ENCODE results near the gene TMEM170A.
"Not testable (repeated sequence)": the region's sequence is repeated elsewhere in the genome, so short reads cannot be mapped to it uniquely, and the experiment has no call there.

TMEM170A gene

DNA sequence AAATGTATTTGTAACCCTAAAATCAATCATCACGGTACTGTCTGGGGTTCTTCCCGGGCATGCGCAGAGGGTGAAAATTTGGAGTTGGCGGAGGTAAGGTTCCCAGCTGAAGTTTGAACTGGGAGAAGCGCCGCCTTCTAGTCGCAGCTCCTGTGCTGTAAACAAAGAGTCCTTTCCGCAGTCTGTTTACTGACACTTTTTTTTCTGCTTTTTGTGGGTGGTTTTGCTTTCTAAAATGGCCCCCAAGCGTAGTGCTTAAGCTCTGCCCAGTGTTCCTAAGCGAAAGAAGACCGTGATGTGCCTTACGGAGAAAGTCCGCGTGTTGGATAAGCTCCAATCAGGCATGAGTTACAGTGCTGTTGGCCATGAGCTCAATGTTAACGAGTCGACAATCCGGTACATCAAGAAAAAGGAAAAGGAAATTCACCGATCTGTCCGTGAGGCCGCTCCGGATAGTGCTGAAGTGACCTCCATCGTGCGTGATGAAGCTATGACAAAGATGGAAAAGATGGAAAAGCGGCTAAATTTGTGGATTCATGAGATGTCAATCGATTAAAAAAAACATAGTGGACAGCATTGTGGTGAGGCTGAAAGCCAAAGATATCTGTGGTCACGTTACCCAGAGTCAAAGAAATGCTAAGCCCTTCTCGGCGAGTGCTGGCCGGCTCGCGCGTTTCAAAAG is 30.6 kb downstream of the TMEM170A start:
- Histone ChIP-seq H3K27me3 (replicated peaks; ENCODE audit: control insufficient read depth, insufficient read depth, low read length) (no peaks in the 10 kb centered on the region), H3K9ac (ENCODE audit: low read length) (peak overlapping the region; percentile 88), H3K4me1 (ENCODE audit: control insufficient read depth, insufficient read depth, low read length) (peaks cover 14% of the 10 kb centered on the region), H3K4me3 (ENCODE audit: low read length) (peak overlapping the region; percentile 98), H3K9me3 (ENCODE audit: control insufficient read depth, low read length) (no peaks in the 10 kb centered on the region), H3K36me3 (ENCODE audit: control insufficient read depth, insufficient read depth, low read length, severe bottlenecking) (no peaks in the 10 kb centered on the region)
- peak; percentile 94 for DNase-seq (ENCODE audit: low read depth)

- Histone ChIP-seq H3K4me1 (ENCODE audit: control insufficient read depth, insufficient read depth, low read length) (peaks cover 14% of the 10 kb centered on the region), H3K9ac (ENCODE audit: low read length) (peak within 1 kb of the TSS; percentile 88), H3K36me3 (ENCODE audit: control insufficient read depth, insufficient read depth, low read length, severe bottlenecking) (no peaks in the 10 kb centered on the region), H3K4me3 (ENCODE audit: low read length) (peak within 1 kb of the TSS; percentile 98), H3K9me3 (ENCODE audit: control insufficient read depth, low read length) (no peaks in the 10 kb centered on the region), H3K27me3 (replicated peaks; ENCODE audit: control insufficient read depth, insufficient read depth, low read length) (no peaks in the 10 kb centered on the region)
- DNase-seq (ENCODE audit: low read depth) = peak; percentile 99
Observed at GRCh38 chr16:75432828-75433731, 31.4 kb downstream of the TMEM170A start, which contains the start of gene CFDP1. TSS of gene CFDP1 (minus strand) at chr16:75433503. CDS start at chr16:75433352, 151 bp downstream.

DNA sequence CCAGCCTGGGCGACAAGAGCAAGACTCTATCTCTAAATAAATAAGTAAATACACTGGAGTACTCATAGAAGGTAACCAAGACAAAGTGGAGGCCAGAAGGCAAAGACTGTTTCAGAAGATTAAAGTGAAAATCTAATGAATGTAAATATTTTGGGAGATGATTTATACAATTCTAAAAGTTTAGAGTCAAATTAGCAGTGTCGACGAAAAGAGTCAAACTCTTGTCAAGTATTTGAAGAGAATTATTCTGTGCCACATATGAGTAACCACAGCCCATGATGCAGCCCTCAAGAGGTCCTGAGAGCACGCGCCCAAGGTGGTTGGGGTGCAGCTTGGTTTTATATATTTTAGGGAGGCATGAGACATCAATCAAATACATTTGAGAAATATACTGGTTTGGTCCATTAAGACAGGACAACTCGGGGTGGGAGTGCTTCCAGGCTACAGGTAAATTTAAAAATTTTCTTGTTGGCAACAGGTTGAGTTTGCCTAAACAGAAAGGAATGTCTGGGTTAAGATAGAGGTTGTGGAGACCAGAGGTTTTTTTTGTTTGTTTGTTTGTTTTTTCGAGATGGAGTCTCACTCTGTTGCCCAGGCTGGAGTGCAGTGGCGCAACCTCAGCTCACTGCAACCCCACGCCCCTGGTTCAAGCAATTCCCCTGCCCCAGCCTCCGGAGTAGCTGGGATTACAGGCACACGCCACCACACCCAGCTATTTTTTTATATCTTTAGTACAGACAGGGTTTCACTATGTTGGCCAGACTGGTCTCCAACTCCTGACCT is 34.7 kb downstream of the TMEM170A start:
- H3K36me3 ChIP-seq (ENCODE audit: control insufficient read depth, insufficient read depth, low read length, severe bottlenecking) = no peaks in the 10 kb centered on the region
- no peak overlapping the region for H3K9ac ChIP-seq (ENCODE audit: low read length)
- peaks cover 22% of the 10 kb centered on the region for H3K4me1 ChIP-seq (ENCODE audit: control insufficient read depth, insufficient read depth, low read length)
- H3K27me3 ChIP-seq (replicated peaks; ENCODE audit: control insufficient read depth, insufficient read depth, low read length) = no peaks in the 10 kb centered on the region
- no peaks in the 10 kb centered on the region for H3K9me3 ChIP-seq (ENCODE audit: control insufficient read depth, low read length)
- DNase-seq (ENCODE audit: low read depth) = no peak
- no peak overlapping the region for H3K4me3 ChIP-seq (ENCODE audit: low read length)

DNA sequence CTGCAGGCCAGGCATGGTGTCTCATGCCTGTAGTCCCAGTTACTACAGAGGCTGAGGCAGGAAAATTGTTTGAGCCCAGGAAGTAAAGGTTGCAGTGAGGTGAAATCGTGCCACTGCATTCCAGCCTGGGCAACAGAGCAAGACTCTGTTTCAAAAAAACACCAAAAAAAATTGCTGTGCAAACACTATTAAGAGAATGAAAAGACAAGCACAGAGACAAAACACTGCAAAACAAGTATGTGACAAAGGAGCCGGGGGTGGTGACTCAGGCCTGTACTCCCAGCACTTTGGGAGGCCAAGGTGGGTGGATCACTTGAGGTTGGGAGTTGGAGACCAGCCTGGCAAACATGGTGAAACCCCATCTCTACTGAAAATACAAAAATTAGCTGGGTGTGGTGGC is 38.0 kb downstream of the TMEM170A start:
- not testable (repeated sequence) for DNase-seq (ENCODE audit: low read depth); H3K36me3 ChIP-seq (ENCODE audit: control insufficient read depth, insufficient read depth, low read length, severe bottlenecking); H3K9ac ChIP-seq (ENCODE audit: low read length); H3K9me3 ChIP-seq (ENCODE audit: control insufficient read depth, low read length); H3K4me3 ChIP-seq (ENCODE audit: low read length); H3K27me3 ChIP-seq (replicated peaks; ENCODE audit: control insufficient read depth, insufficient read depth, low read length)
- peaks cover 22% of the 10 kb centered on the region for H3K4me1 ChIP-seq (ENCODE audit: control insufficient read depth, insufficient read depth, low read length)

DNA sequence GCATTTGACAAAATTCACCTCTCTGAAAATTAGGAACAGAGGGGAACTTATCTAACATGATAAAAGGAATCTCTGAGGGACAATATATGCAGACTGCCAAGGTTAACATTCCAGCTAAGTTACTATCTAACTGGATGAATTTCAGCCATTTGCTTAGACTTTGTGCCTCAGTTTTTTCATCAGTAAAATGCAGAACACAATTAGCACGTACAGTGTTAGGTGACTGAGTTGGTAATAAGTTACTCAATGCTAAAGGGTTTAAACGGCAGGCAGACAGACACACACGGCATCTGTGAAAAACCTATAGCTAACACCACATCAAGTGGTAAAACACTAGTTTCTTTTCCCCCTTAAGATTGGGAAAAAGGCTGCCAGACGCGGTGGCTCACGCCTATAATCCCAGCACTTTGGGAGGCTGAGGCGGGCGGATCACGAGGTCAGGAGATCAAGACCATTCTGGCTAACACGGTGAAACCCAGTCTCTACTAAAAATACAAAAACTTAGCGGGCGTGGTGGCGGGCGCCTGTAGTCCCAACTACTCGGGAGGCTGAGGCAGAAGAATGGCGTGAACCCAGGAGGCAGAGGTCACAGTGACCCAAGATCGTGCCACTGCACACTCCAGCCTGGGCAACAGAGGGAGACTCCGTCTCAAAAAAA is 40.3 kb downstream of the TMEM170A start:
- H3K4me1 ChIP-seq (ENCODE audit: control insufficient read depth, insufficient read depth, low read length) = peaks cover 31% of the 10 kb centered on the region
- not testable (repeated sequence) for H3K36me3 ChIP-seq (ENCODE audit: control insufficient read depth, insufficient read depth, low read length, severe bottlenecking); DNase-seq (ENCODE audit: low read depth); H3K9me3 ChIP-seq (ENCODE audit: control insufficient read depth, low read length); H3K27me3 ChIP-seq (replicated peaks; ENCODE audit: control insufficient read depth, insufficient read depth, low read length)
- peak overlapping the region; percentile 30 for H3K9ac ChIP-seq (ENCODE audit: low read length)
- H3K4me3 ChIP-seq (ENCODE audit: low read length) = peak overlapping the region; percentile 64

GRCh38 chr16:75423723-75424104 is 40.8 kb downstream of the TMEM170A start:
- Histone ChIP-seq H3K36me3 (ENCODE audit: control insufficient read depth, insufficient read depth, low read length, severe bottlenecking) (no peaks in the 10 kb centered on the region), H3K4me3 (ENCODE audit: low read length) (peak overlapping the region; percentile 64), H3K9ac (ENCODE audit: low read length) (peak overlapping the region; percentile 30), H3K4me1 (ENCODE audit: control insufficient read depth, insufficient read depth, low read length) (peaks cover 31% of the 10 kb centered on the region), H3K27me3 (replicated peaks; ENCODE audit: control insufficient read depth, insufficient read depth, low read length) (no peaks in the 10 kb centered on the region), H3K9me3 (ENCODE audit: control insufficient read depth, low read length) (no peaks in the 10 kb centered on the region)
- no peak for DNase-seq (ENCODE audit: low read depth)

DNA sequence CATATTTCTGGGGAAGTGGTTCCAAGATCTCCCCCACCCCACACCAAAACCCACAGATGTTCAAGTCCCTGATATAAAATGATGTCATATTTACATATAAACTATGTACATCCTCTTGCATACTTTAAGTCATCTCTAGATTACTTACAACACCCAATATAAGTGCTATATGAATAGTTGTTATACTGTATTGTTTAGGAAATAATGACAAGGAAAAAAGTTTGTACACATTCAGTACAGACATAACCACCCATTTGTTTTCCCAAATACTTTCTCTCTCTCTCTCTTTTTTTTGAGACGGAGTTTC is 42.7 kb downstream of the TMEM170A start:
- no peaks in the 10 kb centered on the region for H3K27me3 ChIP-seq (replicated peaks; ENCODE audit: control insufficient read depth, insufficient read depth, low read length)
- peak overlapping the region; percentile 6 for H3K9ac ChIP-seq (ENCODE audit: low read length)
- no peak for DNase-seq (ENCODE audit: low read depth)
- no peaks in the 10 kb centered on the region for H3K9me3 ChIP-seq (ENCODE audit: control insufficient read depth, low read length)
- H3K4me3 ChIP-seq (ENCODE audit: low read length) = no peak overlapping the region
- H3K4me1 ChIP-seq (ENCODE audit: control insufficient read depth, insufficient read depth, low read length) = peaks cover 31% of the 10 kb centered on the region
- no peaks in the 10 kb centered on the region for H3K36me3 ChIP-seq (ENCODE audit: control insufficient read depth, insufficient read depth, low read length, severe bottlenecking)

DNA sequence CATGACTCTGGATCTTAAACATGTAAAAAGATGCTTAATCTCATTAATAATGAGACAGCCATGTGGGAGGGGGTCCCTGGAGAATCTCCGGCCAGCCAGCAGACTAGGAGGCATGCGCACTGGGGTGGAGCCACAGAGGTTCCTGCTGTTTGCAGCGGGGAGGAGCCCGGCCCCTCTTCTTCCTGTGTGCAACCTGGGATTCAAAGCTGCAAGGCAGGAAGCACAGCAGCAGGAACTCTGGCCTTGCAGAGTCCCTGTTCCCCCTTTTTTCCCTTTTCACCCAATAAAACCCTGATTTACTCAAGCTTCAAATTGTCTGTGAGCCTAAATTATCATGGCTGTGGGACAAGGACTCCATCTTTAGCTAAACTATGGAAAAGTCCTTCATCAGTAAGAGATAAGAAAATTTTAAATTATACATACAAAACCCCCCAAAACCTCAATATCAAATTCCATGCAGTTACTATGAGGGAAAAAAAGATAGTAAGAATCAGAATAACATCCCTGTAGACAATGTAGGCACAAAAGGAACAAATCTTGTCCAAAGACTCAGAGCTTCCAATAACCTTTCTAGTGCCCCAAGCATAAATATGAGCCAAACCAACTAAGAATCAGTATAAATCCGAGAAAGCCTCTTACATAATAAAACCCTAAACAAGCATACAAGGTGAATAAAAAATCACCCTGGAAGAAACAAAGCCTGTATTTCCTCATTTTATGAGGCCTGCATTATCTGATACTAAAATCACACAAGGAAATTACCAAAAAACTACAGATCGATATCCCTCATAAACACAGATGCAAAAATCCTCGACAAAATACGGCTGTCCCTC is 43.3 kb downstream of the TMEM170A start:
- Histone ChIP-seq H3K9me3 (ENCODE audit: control insufficient read depth, low read length) (no peaks in the 10 kb centered on the region), H3K27me3 (replicated peaks; ENCODE audit: control insufficient read depth, insufficient read depth, low read length) (no peaks in the 10 kb centered on the region), H3K9ac (ENCODE audit: low read length) (peak overlapping the region; percentile 6), H3K36me3 (ENCODE audit: control insufficient read depth, insufficient read depth, low read length, severe bottlenecking) (no peaks in the 10 kb centered on the region), H3K4me3 (ENCODE audit: low read length) (peak overlapping the region; percentile 54), H3K4me1 (ENCODE audit: control insufficient read depth, insufficient read depth, low read length) (peaks cover 27% of the 10 kb centered on the region)
- peak; percentile 53 for DNase-seq (ENCODE audit: low read depth)

- peaks cover 14% of the 10 kb centered on the region for H3K36me3 ChIP-seq (ENCODE audit: control insufficient read depth, insufficient read depth, low read length, severe bottlenecking)
- peak; percentile 28 for DNase-seq (ENCODE audit: low read depth)
- H3K9me3 ChIP-seq (ENCODE audit: control insufficient read depth, low read length) = no peaks in the 10 kb centered on the region
- H3K27me3 ChIP-seq (replicated peaks; ENCODE audit: control insufficient read depth, insufficient read depth, low read length) = no peaks in the 10 kb centered on the region
- H3K4me3 ChIP-seq (ENCODE audit: low read length) = no peak overlapping the region
- peaks cover 19% of the 10 kb centered on the region for H3K4me1 ChIP-seq (ENCODE audit: control insufficient read depth, insufficient read depth, low read length)
- H3K9ac ChIP-seq (ENCODE audit: low read length) = no peak overlapping the region
Observed at GRCh38 chr16:75416904-75417565, 47.5 kb downstream of the TMEM170A start.

Data from adipocyte (in vitro differentiated cells).